ENCODE results near the gene CEP170. TPM values are rescaled to one million over a fixed set of nuclear protein-coding genes. Genes with fewer than 3 reads are reported as not detected.

The CEP170 gene
- total RNA-seq, 1 experiment from 2014 or later: 55.2 TPM

DNA sequence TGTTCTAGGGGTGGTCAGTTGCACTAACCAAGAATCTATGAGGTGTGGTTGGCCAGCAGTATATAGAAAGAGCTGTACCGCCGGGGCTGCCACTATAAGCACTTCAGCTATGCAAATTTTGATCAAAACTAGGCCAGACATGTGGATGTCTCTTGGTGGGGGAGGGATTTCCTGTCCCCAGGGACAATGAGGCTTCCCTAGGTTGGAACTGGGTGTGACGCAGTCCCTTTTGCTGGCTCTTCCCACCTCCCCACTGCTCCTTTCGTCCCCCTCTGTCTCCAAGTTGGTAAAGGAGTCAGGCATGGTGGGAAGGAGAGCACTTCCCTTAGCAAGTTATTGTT lies 14.3 kb upstream of the CEP170 start:
- POLR2A ChIA-PET: interaction anchor here (0.5 to 2.1 kb wide), 2 partner anchors 14 to 55 kb away, joined by 3 to 12 read pairs; partner anchors contain the start of genes CEP170 and SDCCAG8
- 0 out of 2 replicates have a peak, but pooled peaks have one; percentile 15 for ATAC-seq

More for the DNA sequence above, 14.3 kb upstream of the CEP170 start:
- no peak overlapping the region for H2AFZ ChIP-seq (ENCODE audit: low read depth, low read length, poor library complexity, severe bottlenecking)
- peaks cover 8% of the 10 kb centered on the region for H3K79me2 ChIP-seq (ENCODE audit: insufficient read depth, low read length)
- no peak for DNase-seq (ENCODE audit: low read depth, low spot score)
- H3K36me3 ChIP-seq (ENCODE audit: control insufficient read depth in 1 of 2, insufficient read depth in 2 of 2, low read length in 2 of 2): no peaks in the 10 kb centered on the region
- no peaks in the 10 kb centered on the region for H3K27me3 ChIP-seq (ENCODE audit: insufficient read depth, low read length)
- no peaks in the 10 kb centered on the region for H4K20me1 ChIP-seq (ENCODE audit: insufficient read depth)
- no TSS peak for BruUV-seq (replicated peaks)
- ChIA-PET RAD21 (ENCODE audit: low non-redundant PET in 1 of 2, low total read pairs in 2 of 2, uncharacterized antibody in 2 of 2, unreplicated experiment in 2 of 2) (no interaction called here), CTCF (no interaction called here)
- intact Hi-C loops (cut with micrococcal nuclease): loop anchor here (2.0 kb wide), 1 partner anchor 15 kb away; the partner anchor contains the start of gene CEP170
- H3K9me3 ChIP-seq (ENCODE audit: control insufficient read depth in 1 of 2, insufficient read depth in 1 of 2, low read depth in 1 of 2, low read length in 2 of 2): no peaks in the 10 kb centered on the region
- H3K9me2 ChIP-seq (ENCODE audit: insufficient read depth): no peaks in the 10 kb centered on the region
- H3K4me3 ChIP-seq (replicated peaks in 1 of 2; ENCODE audit: low read depth in 1 of 2, low read length in 2 of 2): peak overlapping the region; percentile 44 to 51; a peak in 3 of 4 replicates
- H3K9ac ChIP-seq (ENCODE audit: low read length): peak overlapping the region; percentile 61
- peak overlapping the region; percentile 94 for H3K27ac ChIP-seq (ENCODE audit: low read depth, low read length)
- H3K4me1 ChIP-seq (ENCODE audit: control insufficient read depth in 1 of 2, insufficient read depth in 2 of 2, low read length in 2 of 2): peaks cover 27 to 60% of the 10 kb centered on the region in 2 experiments
- H3K4me2 ChIP-seq (ENCODE audit: low read length): peak overlapping the region; percentile 73
- TF ChIP-seq SRF (IDR thresholded peaks at IDR 0.05; ENCODE audit: low read depth) (no peak), FOSL1 (IDR thresholded peaks at IDR 0.05; ENCODE audit: low read depth) (no peak), ZFX (IDR thresholded peaks at IDR 0.05) (no peak), EZH2 (IDR thresholded peaks at IDR 0.05) (no peak), REST (IDR thresholded peaks at IDR 0.05; ENCODE audit: low read depth) (no peak), ELF1 (IDR thresholded peaks at IDR 0.05; ENCODE audit: borderline replicate concordance, low read depth) (no peak), MAX (IDR thresholded peaks at IDR 0.05) (no peak), CEBPB (IDR thresholded peaks at IDR 0.05; ENCODE audit: low read depth) (no peak), TCF7L2 (IDR thresholded peaks at IDR 0.05; ENCODE audit: borderline replicate concordance, extremely low read depth, insufficient read depth, insufficient read length) (no peak), CBX3 (IDR thresholded peaks at IDR 0.05; ENCODE audit: low read depth) (no peak), EGR1 (IDR thresholded peaks at IDR 0.05; ENCODE audit: low read depth) (no peak)
- TF ChIP-seq, protein P1, sequence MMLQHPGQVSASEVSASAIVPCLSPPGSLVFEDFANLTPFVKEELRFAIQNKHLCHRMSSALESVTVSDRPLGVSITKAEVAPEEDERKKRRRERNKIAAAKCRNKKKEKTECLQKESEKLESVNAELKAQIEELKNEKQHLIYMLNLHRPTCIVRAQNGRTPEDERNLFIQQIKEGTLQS (IDR thresholded peaks at IDR 0.05): no peak
